Activated effector memory CD4-positive, alpha-beta T cell treated with Interleukin-2 at 50 U/mL for 16 hours (primary cell): Measurements from ENCODE around the gene JOSD2.
A peak's percentile ranks its signal among the peaks of the same experiment; 100 is the strongest.
"Not testable (repeated sequence)": the region's sequence is repeated elsewhere in the genome, so short reads cannot be mapped to it uniquely, and the experiment has no call there.

Experiments
- DNase-seq: peaks from one replicate; pipeline ENCODE4 v3.0.0-alpha.2; 2020

The JOSD2 gene

GRCh38 chr19:50475101-50475568, 35.9 kb downstream of the JOSD2 start:
- no peak for DNase-seq

- not testable (repeated sequence) for DNase-seq
Observed at GRCh38 chr19:50473336-50473735, 37.7 kb downstream of the JOSD2 start.

GRCh38 chr19:50468818-50469217, 42.2 kb downstream of the JOSD2 start:
- DNase-seq, result no peak

- DNase-seq, result no peak
Observed at GRCh38 chr19:50467566-50467965, 43.4 kb downstream of the JOSD2 start.

- DNase-seq, result no peak
Observed at GRCh38 chr19:50466706-50467039, 44.3 kb downstream of the JOSD2 start.

- no peak for DNase-seq
Observed at GRCh38 chr19:50465986-50466705, 44.8 kb downstream of the JOSD2 start.

- DNase-seq, result no peak
Observed at GRCh38 chr19:50465000-50465399, 46.0 kb downstream of the JOSD2 start.

GRCh38 chr19:50464348-50464747, 46.6 kb downstream of the JOSD2 start:
- no peak for DNase-seq

GRCh38 chr19:50462970-50463369, 48.0 kb downstream of the JOSD2 start:
- no peak for DNase-seq

GRCh38 chr19:50461066-50461875, 49.7 kb downstream of the JOSD2 start:
- DNase-seq, result peak; percentile 25

- DNase-seq, result no peak
Observed at GRCh38 chr19:50460161-50460765, 50.7 kb downstream of the JOSD2 start.

- DNase-seq, result no peak
Observed at GRCh38 chr19:50459638-50460037, 51.4 kb downstream of the JOSD2 start.

GRCh38 chr19:50459067-50459456, 51.9 kb downstream of the JOSD2 start:
- DNase-seq, result no peak

- DNase-seq, result no peak
Observed at GRCh38 chr19:50458396-50459066, 52.5 kb downstream of the JOSD2 start.

- no peak for DNase-seq
Observed at GRCh38 chr19:50457300-50457699, 53.7 kb downstream of the JOSD2 start.
